ENCODE results near the gene ERH. TPM values are rescaled to one million over a fixed set of nuclear protein-coding genes. Genes with fewer than 3 reads are reported as not detected.

Gene ERH
- polyA plus RNA-seq, 3 donors, result 63.6 to 67.0 (median 64.3) TPM

DNA sequence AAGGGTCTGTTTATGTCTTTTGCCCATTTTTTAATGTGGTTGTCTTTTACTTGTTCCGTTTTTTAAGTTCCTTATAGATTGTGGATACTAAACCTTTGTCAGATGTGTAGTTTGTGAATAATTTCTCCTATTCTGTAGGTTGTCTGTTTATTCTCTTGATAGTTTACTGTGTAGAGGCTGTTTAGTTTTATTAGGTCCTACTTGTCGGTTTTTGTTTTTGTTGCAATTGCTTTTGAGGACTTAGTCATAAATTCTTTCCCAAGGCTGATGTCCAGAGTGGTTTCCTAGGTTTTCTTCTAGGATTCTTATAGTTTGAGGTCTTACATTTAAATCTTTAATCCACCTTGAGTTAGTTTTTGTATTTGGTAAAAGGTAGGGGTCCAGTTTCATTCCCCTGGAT lies 34.3 kb upstream of the ERH start:
- TF ChIP-seq, protein P1, sequence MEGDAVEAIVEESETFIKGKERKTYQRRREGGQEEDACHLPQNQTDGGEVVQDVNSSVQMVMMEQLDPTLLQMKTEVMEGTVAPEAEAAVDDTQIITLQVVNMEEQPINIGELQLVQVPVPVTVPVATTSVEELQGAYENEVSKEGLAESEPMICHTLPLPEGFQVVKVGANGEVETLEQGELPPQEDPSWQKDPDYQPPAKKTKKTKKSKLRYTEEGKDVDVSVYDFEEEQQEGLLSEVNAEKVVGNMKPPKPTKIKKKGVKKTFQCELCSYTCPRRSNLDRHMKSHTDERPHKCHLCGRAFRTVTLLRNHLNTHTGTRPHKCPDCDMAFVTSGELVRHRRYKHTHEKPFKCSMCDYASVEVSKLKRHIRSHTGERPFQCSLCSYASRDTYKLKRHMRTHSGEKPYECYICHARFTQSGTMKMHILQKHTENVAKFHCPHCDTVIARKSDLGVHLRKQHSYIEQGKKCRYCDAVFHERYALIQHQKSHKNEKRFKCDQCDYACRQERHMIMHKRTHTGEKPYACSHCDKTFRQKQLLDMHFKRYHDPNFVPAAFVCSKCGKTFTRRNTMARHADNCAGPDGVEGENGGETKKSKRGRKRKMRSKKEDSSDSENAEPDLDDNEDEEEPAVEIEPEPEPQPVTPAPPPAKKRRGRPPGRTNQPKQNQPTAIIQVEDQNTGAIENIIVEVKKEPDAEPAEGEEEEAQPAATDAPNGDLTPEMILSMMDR (IDR thresholded peaks at IDR 0.05), result no peak
- no peak overlapping the region for H2AFZ ChIP-seq (ENCODE audit: insufficient read depth, low read depth, low read length, poor library complexity, severe bottlenecking)
- Mint-ChIP-seq H3K27ac (no peak overlapping the region), H3K9me3 (peaks cover 0 to 4% (median 0%) of the 10 kb centered on the region in 7 donors), H3K27me3 (ENCODE audit: low read depth in 3 of 3) (no peaks in the 10 kb centered on the region), H3K36me3 (peaks cover 13 to 24% of the 10 kb centered on the region in 2 donors), H3K4me3 (no peak overlapping the region), H3K4me1 (peaks cover 25% of the 10 kb centered on the region)
- H3K79me2 ChIP-seq (ENCODE audit: insufficient read depth, low read length), result peaks cover 60% of the 10 kb centered on the region
- no peak overlapping the region for H3K4me3 ChIP-seq (replicated peaks in 1 of 3; ENCODE audit: low read depth in 2 of 3, low read length in 3 of 3)
- peaks cover 2 to 7% of the 10 kb centered on the region in 2 donors for H3K36me3 ChIP-seq (replicated peaks in 1 of 2; ENCODE audit: control insufficient read depth in 1 of 2, insufficient read depth in 2 of 2, low read length in 2 of 2)
- no peak overlapping the region for H3K9ac ChIP-seq (ENCODE audit: insufficient read depth, low read length, poor library complexity, severe bottlenecking)
- WGBS (ENCODE audit: insufficient coverage), result no CpG with 5 or more reads among the region's 2 CpGs
- H3K9me3 ChIP-seq (replicated peaks in 1 of 2; ENCODE audit: control insufficient read depth in 1 of 2, insufficient read depth in 1 of 2, low read length in 2 of 2), result no peaks in the 10 kb centered on the region
- peaks cover 12 to 13% of the 10 kb centered on the region in 2 donors for H3K4me1 ChIP-seq (ENCODE audit: control insufficient read depth in 1 of 2, insufficient read depth in 2 of 2, low read length in 2 of 2)
- intact Hi-C loops (cut with micrococcal nuclease), result no loop called here
- H3K27me3 ChIP-seq (ENCODE audit: control insufficient read depth in 2 of 2, insufficient read depth in 2 of 2, low read length in 2 of 2), result no peaks in the 10 kb centered on the region
- no peak overlapping the region for H3K4me2 ChIP-seq (replicated peaks; ENCODE audit: extremely low read depth, low read length, poor library complexity, severe bottlenecking)
- H3K27ac ChIP-seq (ENCODE audit: low read depth in 1 of 2, low read length in 2 of 2), result no peak overlapping the region
- no peak for DNase-seq
- peaks cover 8% of the 10 kb centered on the region for H4K20me1 ChIP-seq (ENCODE audit: insufficient read depth, low read length)

DNA sequence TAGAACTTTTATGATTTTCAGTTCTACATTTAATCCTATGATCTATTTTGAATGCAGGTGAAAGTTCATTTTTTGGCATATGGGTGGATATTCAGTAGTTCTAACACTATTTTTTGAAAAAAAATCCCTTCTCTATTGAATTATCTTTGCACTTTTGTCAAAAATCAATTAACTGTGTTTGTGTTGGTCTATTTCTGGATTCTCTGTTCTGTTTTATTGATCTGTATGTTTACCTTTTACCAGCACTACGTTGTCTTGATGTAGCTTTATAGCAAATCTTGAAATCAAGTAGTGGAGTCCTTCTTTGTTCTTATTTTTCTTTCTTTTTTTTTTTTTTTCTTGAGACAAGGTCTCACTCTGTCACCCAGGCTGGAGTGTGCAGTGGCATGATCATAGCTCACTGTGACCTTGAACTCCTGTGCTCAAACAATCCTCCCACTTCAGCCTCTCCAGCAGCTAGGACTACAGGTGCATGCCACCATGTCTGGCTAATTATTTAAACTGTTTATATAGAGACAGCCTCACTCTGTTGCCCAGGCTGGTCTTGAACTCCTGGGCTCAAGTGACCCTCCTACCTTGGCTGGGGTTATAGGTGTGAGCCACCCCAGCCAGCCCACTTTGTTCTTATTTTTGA lies 32.3 kb upstream of the ERH start:
- peaks cover 6% of the 10 kb centered on the region for H4K20me1 ChIP-seq (ENCODE audit: insufficient read depth, low read length)
- H3K36me3 ChIP-seq (replicated peaks in 1 of 2; ENCODE audit: control insufficient read depth in 1 of 2, insufficient read depth in 2 of 2, low read length in 2 of 2), result peaks cover 16 to 25% of the 10 kb centered on the region in 2 donors
- H3K27me3 ChIP-seq (ENCODE audit: control insufficient read depth in 2 of 2, insufficient read depth in 2 of 2, low read length in 2 of 2), result no peaks in the 10 kb centered on the region
- no peak overlapping the region for H3K4me3 ChIP-seq (replicated peaks in 1 of 3; ENCODE audit: low read depth in 2 of 3, low read length in 3 of 3)
- TF ChIP-seq, protein P1 (IDR thresholded peaks at IDR 0.05), result no peak
- no peaks in the 10 kb centered on the region for H3K27me3 Mint-ChIP-seq (ENCODE audit: low read depth in 3 of 3)
- no peak overlapping the region for H2AFZ ChIP-seq (ENCODE audit: insufficient read depth, low read depth, low read length, poor library complexity, severe bottlenecking)
- no peak for DNase-seq
- no CpG with 5 or more reads among the region's 1 CpG for WGBS (ENCODE audit: insufficient coverage)
- H3K9me3 Mint-ChIP-seq, result peaks cover 0 to 4% (median 0%) of the 10 kb centered on the region in 7 donors
- no peak overlapping the region for H3K4me2 ChIP-seq (replicated peaks; ENCODE audit: extremely low read depth, low read length, poor library complexity, severe bottlenecking)
- peaks cover 29 to 42% of the 10 kb centered on the region in 2 donors for H3K36me3 Mint-ChIP-seq
- no peak overlapping the region for H3K9ac ChIP-seq (ENCODE audit: insufficient read depth, low read length, poor library complexity, severe bottlenecking)
- H3K4me1 Mint-ChIP-seq, result peaks cover 21% of the 10 kb centered on the region
- H3K4me1 ChIP-seq (ENCODE audit: control insufficient read depth in 1 of 2, insufficient read depth in 2 of 2, low read length in 2 of 2), result peaks cover 12 to 13% of the 10 kb centered on the region in 2 donors
- H3K4me3 Mint-ChIP-seq, result no peak overlapping the region
- peaks cover 42% of the 10 kb centered on the region for H3K79me2 ChIP-seq (ENCODE audit: insufficient read depth, low read length)
- H3K27ac Mint-ChIP-seq, result no peak overlapping the region
- H3K9me3 ChIP-seq (replicated peaks in 1 of 2; ENCODE audit: control insufficient read depth in 1 of 2, insufficient read depth in 1 of 2, low read length in 2 of 2), result no peaks in the 10 kb centered on the region
- intact Hi-C loops (cut with micrococcal nuclease), result no loop called here
- H3K27ac ChIP-seq (ENCODE audit: low read depth in 1 of 2, low read length in 2 of 2), result no peak overlapping the region
